ENCODE results near the gene BTBD9.

Gene BTBD9

DNA sequence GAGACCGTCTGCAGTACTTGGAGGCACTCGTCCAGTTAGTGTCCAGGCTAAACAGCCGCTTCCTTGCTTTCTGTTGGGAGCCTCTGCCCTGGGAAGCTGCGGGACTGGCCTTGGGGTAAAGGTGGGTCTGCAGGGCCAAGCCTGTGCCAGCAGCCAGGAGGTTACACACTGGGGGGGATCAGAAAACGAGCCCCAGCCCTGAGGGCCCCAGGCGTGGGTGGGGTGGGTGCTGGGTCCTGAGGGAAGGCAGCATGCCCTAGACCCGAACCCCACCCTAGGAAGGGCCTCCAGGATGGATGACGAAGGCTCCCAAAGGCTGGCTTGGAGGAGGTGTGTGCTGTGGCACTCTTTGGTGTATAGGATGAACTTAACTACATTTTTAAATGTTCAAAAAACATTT, 485.0 kb downstream of the BTBD9 start:
- DNase-seq = no peak

DNA sequence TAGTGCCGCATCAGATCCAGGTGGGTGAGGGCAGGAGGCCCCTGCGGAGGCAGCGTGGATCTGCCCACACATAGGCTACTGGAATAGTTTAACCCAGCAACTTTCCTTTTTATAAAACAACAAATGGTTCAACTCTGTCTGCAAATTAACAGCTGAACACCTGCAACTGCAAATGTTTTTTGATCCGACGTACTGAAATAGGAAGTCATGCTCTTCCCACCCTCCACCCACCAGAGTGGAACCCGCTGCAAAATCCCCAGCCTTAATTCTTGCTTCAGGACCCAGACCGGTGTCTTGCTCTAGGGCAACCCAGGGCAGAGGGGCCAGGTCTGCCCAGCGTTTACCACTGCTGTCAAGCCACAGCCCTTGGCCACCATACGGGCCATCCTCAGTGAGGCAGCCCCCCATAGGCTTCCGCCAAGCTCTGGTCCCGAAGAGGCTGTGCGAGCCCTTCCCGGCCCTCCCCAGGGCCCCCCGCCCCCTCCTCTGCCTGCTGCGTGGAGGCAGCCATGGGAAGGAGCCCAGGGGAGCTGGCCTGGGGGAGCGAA, 485.9 kb downstream of the BTBD9 start:
- no peak for DNase-seq

DNA sequence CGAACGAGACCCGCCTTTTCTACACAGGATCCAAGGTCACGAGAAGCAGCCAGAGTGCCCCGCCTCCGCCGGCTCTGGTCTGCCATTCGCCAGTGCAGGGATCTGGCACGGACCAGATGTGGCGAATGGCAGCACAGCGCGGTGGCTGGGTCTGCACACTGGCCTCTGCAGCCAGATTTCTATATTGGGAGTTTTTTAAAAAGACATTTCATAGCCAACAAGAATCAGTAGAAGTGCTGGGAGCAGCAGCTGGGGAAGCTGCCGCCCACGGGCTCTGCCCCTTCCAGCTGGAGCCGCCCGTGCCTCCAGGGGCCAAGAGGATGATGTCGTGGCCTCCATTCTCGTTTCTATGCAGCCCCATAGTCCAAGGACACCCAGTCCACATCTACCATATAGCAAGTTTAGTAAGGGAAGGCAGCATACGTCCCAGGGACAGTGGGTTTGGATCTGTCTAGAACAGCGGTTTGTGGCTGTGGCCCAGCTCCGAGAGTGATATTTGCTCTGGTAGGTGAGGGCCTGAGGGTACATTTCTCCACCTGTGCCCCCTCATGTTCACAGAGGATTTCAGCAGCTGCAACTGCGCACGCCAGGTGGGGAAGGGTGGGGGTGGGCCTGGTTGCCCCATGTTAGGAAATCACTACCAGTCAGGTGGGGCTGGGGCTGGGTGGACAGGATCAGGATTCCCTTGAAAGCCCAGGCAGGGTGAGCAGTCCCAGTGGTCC, 486.5 kb downstream of the BTBD9 start:
- DNase-seq = no peak

DNA sequence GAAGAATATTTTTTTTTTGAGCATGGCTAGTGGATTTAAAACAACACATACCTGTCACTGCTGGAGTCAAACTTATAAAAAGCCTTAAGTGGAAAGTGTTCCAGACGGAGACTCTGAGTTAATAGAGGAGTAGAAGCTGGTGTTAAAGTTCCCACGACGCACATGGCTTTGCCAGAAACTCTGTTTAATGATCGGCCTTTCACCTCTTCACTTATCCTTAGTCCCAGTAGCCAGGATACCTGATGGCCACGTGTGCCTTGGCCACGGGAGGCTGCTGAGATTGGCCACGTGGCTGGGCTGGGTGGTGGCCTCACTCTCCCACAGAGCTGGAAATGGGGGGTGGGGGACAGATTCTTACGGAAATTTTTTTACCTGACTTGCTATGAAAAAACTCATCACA, 487.1 kb downstream of the BTBD9 start:
- no peak for DNase-seq

GRCh38 chr6:38151580-38152500, 487.9 kb downstream of the BTBD9 start:
- DNase-seq = no peak

GRCh38 chr6:38150681-38151296, 488.9 kb downstream of the BTBD9 start:
- no peak for DNase-seq

- no peak for DNase-seq
Observed at GRCh38 chr6:38150021-38150420, 489.7 kb downstream of the BTBD9 start.

- peak; percentile 93 for DNase-seq
Observed at GRCh38 chr6:38149531-38149930, 490.2 kb downstream of the BTBD9 start.

DNA sequence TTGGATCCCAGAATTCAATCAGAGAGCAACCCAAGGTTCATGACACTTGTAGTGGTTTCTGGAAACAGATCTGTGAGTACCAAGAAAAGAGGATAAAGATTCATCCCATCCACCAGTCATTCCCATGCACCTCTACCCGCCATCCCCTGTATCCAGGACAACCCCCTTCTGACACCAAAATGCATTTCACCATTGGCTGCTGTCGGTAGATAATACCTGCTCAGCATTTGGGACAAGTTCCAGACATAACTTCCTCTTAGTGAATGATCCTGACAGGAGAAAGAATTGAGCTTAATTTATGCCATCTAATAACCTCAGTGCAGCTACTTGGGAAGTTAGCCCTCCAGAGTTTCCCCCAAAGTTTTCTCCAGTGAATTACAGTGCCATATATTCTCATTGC, 491.1 kb downstream of the BTBD9 start:
- DNase-seq = no peak

DNA sequence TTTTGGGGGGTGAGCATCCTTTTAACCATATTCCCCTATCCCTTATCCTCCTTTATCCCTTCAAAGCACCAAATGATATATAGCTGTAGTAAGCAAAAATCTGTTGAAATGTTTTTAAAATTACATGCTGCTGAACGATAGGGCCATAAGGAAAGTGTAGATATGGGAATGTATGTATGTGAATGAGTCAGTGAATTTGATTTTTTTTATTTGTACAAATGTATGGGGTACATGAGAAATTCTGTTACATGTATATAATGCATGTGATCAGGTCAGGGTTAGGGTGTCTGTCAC, 493.0 kb downstream of the BTBD9 start:
- no peak for DNase-seq

DNA sequence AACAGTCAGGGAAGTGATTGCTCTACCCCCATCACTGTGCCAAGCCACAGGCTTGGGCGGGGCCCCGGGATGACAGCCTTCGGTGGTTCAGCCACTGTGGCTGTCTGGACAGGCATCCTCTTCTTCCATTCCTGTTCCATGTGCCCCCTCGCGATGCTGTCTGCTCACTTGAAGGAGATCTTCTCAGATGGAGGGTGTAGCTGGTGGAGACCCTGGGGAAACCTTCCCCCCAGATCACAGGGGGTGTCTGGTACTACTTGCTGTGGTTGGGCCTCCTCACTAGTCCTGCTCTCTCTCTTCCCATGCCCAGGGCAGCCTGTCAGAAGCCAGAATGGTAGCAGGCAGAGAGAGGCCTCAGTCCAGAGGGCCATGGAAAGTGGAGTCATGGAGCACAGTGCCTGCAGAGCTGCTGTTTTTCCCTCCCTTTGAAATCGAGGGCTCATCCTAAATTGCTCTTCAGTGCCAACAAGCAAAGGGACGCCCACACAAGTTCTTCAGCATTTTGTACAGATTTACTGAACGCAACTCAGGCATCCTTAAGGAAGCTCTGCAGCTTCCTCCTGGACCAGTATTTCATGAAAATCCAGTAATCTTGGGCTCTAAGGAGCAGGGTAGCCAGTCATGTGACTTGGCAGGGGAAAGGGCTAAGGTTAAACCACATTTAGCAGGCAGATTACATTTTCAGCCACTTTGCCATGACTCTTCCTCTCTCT, 493.6 kb downstream of the BTBD9 start:
- DNase-seq = no peak

GRCh38 chr6:38144365-38144945, 495.3 kb downstream of the BTBD9 start:
- no peak for DNase-seq

DNA sequence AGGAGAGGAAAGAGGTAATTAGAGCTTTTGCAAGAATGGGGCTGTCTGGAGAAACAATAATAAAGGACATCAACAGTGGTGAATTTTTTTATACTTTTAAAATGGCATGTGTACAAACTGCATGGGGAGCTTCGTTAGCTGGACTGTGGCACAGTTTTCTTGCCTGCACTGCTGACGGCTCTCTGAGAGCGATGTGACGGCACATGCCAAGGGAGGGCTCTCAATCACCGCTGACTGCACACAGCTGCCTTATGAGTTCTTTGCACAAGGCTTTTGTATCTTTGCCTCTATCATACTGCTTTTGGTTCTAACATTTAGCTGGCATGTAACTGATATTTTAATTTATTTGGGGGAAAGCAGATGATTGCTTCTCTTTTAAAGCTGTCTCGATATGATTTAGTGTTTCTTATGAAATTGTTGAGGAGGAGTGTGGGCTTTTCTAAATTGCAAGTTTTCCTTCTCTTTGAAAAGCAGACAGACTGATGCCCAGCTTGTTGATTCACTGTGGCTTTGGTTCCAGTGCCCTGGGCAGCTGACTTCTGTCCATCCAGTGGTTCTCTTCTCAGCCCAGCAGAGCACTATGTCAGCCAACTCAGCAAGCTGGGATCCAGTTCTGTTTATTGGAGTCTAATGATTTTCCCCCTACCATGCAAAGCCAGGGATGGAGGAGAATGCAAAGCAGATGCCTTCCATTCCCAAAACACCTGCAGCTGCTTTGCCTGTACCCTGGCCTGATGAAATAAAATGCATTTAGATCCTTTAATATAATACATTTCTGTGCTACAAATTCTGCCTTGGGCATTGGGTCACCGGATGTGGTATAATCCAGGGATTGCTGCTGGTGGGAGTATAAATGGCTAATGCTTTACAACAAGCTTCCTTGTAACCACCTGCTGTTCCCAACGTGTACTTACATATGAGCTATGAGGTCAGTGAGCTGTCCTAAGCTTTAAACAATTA, 496.3 kb downstream of the BTBD9 start:
- DNase-seq = peak; percentile 58

- no peak for DNase-seq
Observed at GRCh38 chr6:38142178-38142902, 497.4 kb downstream of the BTBD9 start.

GRCh38 chr6:38141716-38142115, 498.0 kb downstream of the BTBD9 start:
- no peak for DNase-seq

GRCh38 chr6:38141085-38141484, 498.6 kb downstream of the BTBD9 start:
- no peak for DNase-seq

GRCh38 chr6:38138374-38138773, 501.4 kb downstream of the BTBD9 start:
- no peak for DNase-seq

DNA sequence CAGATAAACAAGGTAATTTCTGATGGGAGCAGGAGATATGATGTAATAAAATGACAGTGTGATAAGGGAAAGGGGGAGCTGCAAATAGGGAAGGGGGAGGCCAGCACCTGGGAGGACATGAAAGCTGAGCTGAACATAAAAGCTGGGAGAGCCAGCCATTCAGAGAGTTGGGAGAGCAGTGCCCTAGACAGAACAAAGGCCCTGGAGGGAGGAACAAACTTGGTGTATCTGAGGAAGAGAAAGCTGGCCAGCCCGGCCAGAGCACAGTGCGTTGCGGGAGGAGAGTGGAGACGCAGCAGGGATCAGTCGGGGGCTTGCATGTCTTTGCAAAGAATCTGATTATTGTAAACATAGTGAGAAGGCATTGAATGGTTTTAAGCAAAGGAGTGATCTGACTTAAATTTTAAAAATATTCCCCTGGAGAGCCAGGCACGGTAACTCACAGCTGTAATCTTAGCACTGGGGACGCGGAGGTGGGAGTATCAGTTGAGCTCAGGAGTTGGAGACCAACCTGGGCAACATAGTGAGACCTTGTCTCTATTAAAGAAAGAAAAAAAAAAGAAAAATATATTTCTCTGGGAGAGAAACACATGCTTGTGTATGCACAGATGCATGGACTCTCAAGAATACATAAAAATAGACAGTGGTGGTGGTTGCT, 502.0 kb downstream of the BTBD9 start:
- no peak for DNase-seq

DNA sequence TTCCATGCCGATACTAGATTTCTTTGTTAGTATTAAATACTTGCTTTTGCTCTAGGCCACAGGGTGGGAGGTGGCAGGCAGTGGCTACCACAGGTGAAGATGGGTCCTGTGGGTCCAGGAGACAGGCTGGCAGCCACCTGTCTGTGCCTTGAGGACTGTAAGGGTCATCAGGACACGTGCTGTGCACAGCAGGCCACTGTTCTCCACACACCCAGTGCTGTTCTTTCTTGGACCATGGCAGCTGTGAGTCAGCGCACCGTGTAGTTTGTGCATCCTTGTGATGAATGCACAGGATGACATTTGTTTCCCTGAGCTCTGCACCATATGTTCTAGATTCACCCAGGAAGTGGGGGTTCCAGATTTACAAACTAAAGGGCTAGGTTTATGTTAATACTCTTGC, 503.2 kb downstream of the BTBD9 start:
- DNase-seq = no peak

GRCh38 chr6:38134704-38135088, 505.0 kb downstream of the BTBD9 start:
- no peak for DNase-seq
